Tibial nerve (tissue), 4 donors: ENCODE results near the gene CEBPG. TPM values are rescaled to one million over a fixed set of nuclear protein-coding genes. Genes with fewer than 3 reads are reported as not detected.

Experiments used
- DNase-seq, 2 donors: peaks; one replicate each; pipeline ENCODE4 v3.0.0-alpha.2; 2019; ENCODE audit warnings: low spot score in 2 of 2
- H3K27ac ChIP-seq, 4 donors: fragments of 200-600 bp; sonication (generic) in 3 of 4; one replicate each; pipeline ENCODE4 v1.5.1; 2017 to 2019; ENCODE audit warnings: mild to moderate bottlenecking in 1 of 4
- H3K27me3 ChIP-seq, 2 donors: fragments of 200-600 bp; sonication (generic) in 1 of 2; one replicate each; pipeline versions ENCODE4 v1.5.1 to v1.6.0; 2017 to 2019
- H3K36me3 ChIP-seq, 3 donors: fragments of 200-600 bp; sonication (generic); one replicate each; pipeline ENCODE4 v1.5.1; 2018 to 2019
- H3K4me1 ChIP-seq, 4 donors: fragments of 200-600 bp; sonication (generic) in 3 of 4; one replicate each; pipeline ENCODE4 v1.5.1; 2017 to 2019
- H3K4me3 ChIP-seq, 4 donors: fragments of 200-600 bp; sonication (generic) in 3 of 4; one replicate each; pipeline ENCODE4 v1.5.1; 2017 to 2019; ENCODE audit warnings: mild to moderate bottlenecking in 1 of 4, moderate library complexity in 1 of 4
- H3K9me3 ChIP-seq, 4 donors: fragments of 200-600 bp; sonication (generic) in 3 of 4; one replicate each; pipeline ENCODE4 v1.5.1; 2017 to 2019
- EP300 ChIP-seq, 2 donors: sonication (generic); formaldehyde crosslinking; IDR thresholded peaks; one replicate each; pipeline ENCODE4 v1.6.1; 2017; ENCODE audit warnings: antibody characterized with exemption in 2 of 2, mild to moderate bottlenecking in 1 of 2
- POLR2A ChIP-seq, 2 donors: fragments of 450-650 bp; IDR thresholded peaks; one replicate each; pipeline ENCODE4 v1.6.1; 2017; ENCODE audit warnings: antibody characterized with exemption in 2 of 2, mild to moderate bottlenecking in 2 of 2, moderate library complexity in 2 of 2
- WGBS, 2 donors: methylation state at CpG; one replicate each; pipeline ENCODE4 v1.1.5; 2018; 5-methylcytosine and 5-hydroxymethylcytosine counted together
- total RNA-seq, 4 donors: library from RNA; depleted of rRNA; stranded (reverse); fragments of >200 nt; gene quantifications; one replicate each; pipeline ENCODE4 v1.1.0, GENCODE V29; 2016
- TF ChIP-seq, protein P1 (sequence below), 5 experiments: fragments of 200-600 bp in 3 of 5; fragments of 450-650 bp in 2 of 5; sonication (generic) in 3 of 5; IDR thresholded peaks; one replicate each; pipeline ENCODE4 v1.5.1; 2016 to 2019; ENCODE audit warnings: antibody characterized with exemption in 5 of 5, mild to moderate bottlenecking in 3 of 5, moderate library complexity in 2 of 5

The CEBPG gene
- total RNA-seq, 4 donors from 2014 or later: 15.5 to 18.6 (median 16.7) TPM

- Histone ChIP-seq H3K36me3 (no peaks in the 10 kb centered on the region), H3K27ac (no peak overlapping the region), H3K27me3 (no peaks in the 10 kb centered on the region), H3K9me3 (peaks cover 0 to 8% (median 2%) of the 10 kb centered on the region in 4 donors), H3K4me3 (no peak overlapping the region), H3K4me1 (peaks cover 0 to 5% (median 0%) of the 10 kb centered on the region in 4 donors)
- TF ChIP-seq POLR2A (IDR thresholded peaks at IDR 0.05) (no peak), EP300 (IDR thresholded peaks at IDR 0.05) (no peak)
- TF ChIP-seq, protein P1, sequence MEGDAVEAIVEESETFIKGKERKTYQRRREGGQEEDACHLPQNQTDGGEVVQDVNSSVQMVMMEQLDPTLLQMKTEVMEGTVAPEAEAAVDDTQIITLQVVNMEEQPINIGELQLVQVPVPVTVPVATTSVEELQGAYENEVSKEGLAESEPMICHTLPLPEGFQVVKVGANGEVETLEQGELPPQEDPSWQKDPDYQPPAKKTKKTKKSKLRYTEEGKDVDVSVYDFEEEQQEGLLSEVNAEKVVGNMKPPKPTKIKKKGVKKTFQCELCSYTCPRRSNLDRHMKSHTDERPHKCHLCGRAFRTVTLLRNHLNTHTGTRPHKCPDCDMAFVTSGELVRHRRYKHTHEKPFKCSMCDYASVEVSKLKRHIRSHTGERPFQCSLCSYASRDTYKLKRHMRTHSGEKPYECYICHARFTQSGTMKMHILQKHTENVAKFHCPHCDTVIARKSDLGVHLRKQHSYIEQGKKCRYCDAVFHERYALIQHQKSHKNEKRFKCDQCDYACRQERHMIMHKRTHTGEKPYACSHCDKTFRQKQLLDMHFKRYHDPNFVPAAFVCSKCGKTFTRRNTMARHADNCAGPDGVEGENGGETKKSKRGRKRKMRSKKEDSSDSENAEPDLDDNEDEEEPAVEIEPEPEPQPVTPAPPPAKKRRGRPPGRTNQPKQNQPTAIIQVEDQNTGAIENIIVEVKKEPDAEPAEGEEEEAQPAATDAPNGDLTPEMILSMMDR (IDR thresholded peaks at IDR 0.05): no peak
- DNase-seq: no peak
- 57 to 59% methylated on average over 12 of the region's 12 CpGs for WGBS, 2 donors
Measured at GRCh38 chr19:33350538-33351309, 22.8 kb upstream of the CEBPG start.

DNA sequence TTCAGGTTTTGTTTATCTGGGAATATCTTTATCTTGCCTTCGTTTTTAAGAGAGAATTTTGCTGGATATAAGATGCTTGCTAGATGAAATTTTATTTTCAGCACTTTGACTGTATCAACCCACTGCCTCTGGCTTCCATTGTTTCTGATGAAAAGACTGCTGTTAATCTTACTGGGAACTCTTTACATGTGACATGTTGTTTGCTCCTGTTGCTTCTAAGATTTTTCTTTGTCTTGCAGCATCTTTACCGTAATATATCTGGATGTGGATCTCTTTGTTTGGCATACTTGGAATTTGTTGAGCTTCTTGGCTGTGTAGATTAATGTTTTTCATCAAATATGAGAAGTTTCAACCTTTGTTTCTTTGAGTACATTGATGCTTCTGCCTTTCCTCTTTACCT, 18.0 kb upstream of the CEBPG start:
- TF ChIP-seq POLR2A (IDR thresholded peaks at IDR 0.05): no peak
- TF ChIP-seq EP300 (IDR thresholded peaks at IDR 0.05): no peak
- TF ChIP-seq, protein P1 (IDR thresholded peaks at IDR 0.05): no peak
- Histone ChIP-seq H3K4me1 (peaks cover 0 to 3% (median 0%) of the 10 kb centered on the region in 4 donors), H3K9me3 (peaks cover 0 to 17% (median 5%) of the 10 kb centered on the region in 4 donors), H3K4me3 (no peak overlapping the region), H3K36me3 (no peaks in the 10 kb centered on the region), H3K27me3 (no peaks in the 10 kb centered on the region), H3K27ac (no peak overlapping the region)
- no peak for DNase-seq
- 76 to 78% methylated on average over 2 of the region's 2 CpGs for WGBS, 2 donors

- no peak for DNase-seq
- Histone ChIP-seq H3K36me3 (no peaks in the 10 kb centered on the region), H3K9me3 (peaks cover 0 to 17% (median 5%) of the 10 kb centered on the region in 4 donors), H3K4me3 (no peak overlapping the region), H3K27me3 (no peaks in the 10 kb centered on the region), H3K4me1 (no peaks in the 10 kb centered on the region), H3K27ac (no peak overlapping the region)
- 46 to 69% methylated on average over 1 of the region's 1 CpG for WGBS, 2 donors
- no peak for TF ChIP-seq EP300 (IDR thresholded peaks at IDR 0.05)
- no peak for TF ChIP-seq POLR2A (IDR thresholded peaks at IDR 0.05)
- TF ChIP-seq, protein P1 (IDR thresholded peaks at IDR 0.05): no peak
Measured at GRCh38 chr19:33357556-33357955, 16.0 kb upstream of the CEBPG start.

- Histone ChIP-seq H3K9me3 (peaks cover 0 to 17% (median 5%) of the 10 kb centered on the region in 4 donors), H3K27ac (no peak overlapping the region), H3K36me3 (no peaks in the 10 kb centered on the region), H3K4me1 (no peaks in the 10 kb centered on the region), H3K4me3 (no peak overlapping the region), H3K27me3 (no peaks in the 10 kb centered on the region)
- WGBS, 2 donors: 75 to 83% methylated on average over 6 of the region's 6 CpGs
- no peak for DNase-seq
- no peak for TF ChIP-seq POLR2A (IDR thresholded peaks at IDR 0.05)
- TF ChIP-seq EP300 (IDR thresholded peaks at IDR 0.05): no peak
- TF ChIP-seq, protein P1 (IDR thresholded peaks at IDR 0.05): no peak
Measured at GRCh38 chr19:33358408-33358807, 15.1 kb upstream of the CEBPG start.

GRCh38 chr19:33359581-33359980, 13.9 kb upstream of the CEBPG start:
- Histone ChIP-seq H3K27me3 (no peaks in the 10 kb centered on the region), H3K36me3 (no peaks in the 10 kb centered on the region), H3K27ac (no peak overlapping the region), H3K9me3 (peaks cover 0 to 17% (median 5%) of the 10 kb centered on the region in 4 donors), H3K4me3 (no peak overlapping the region), H3K4me1 (no peaks in the 10 kb centered on the region)
- 86 to 87% methylated on average over 3 of the region's 3 CpGs for WGBS, 2 donors
- no peak for DNase-seq
- TF ChIP-seq EP300 (IDR thresholded peaks at IDR 0.05) (no peak), POLR2A (IDR thresholded peaks at IDR 0.05) (no peak)
- TF ChIP-seq, protein P1 (IDR thresholded peaks at IDR 0.05): no peak
